Measurements from ENCODE around the gene HYLS1. TPM values are rescaled to one million over a fixed set of nuclear protein-coding genes. Genes with fewer than 3 reads are reported as not detected.

HYLS1 gene
- total RNA-seq, 1 experiment from 2014 or later, result 8.1 TPM

DNA sequence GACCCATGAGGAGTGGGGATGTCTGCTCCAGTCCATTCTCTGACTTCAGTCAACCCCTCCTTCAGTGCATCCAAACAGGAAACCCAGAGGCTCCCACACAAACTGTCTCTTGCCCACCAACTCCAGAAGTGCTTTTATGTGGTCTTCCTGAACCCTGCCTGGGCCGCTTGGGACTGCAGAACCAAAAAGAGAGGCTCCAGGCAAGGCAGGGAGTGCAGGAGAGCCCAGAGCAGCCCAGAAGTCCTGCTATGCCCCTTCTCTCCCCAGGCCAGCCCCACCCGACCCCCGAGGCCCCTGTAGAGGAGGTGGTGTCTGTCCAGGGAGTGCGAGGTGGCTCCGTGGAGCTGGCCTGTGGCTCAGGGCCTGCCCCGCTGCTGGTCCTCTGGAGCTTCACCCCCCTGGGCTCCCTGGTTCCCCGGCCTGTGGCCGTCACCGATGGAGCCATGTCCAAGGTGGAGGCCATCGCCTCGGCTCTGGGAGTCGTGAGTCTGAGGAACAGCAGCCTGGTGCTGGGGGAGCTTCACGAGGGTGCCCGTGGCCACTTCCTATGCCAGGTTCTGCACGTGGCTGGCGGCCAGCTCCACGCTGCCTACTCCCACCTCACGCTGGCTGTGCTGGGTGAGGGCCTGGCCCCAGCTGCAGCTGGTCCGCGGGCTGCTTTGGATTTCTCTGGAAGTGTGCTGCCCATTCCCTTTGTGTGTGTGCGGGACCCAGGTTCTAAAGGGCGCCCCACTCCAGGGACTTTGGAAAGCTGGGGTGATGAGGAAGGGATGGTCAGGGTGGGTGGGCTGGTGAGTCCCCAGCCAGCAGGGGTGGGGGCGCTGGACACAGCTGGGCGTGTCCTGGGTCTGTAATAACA is 60.2 kb downstream of the HYLS1 start:
- peaks cover 7% of the 10 kb centered on the region; the same call in 1 of the 2 replicates for H3K4me1 Mint-ChIP-seq
- no peak overlapping the region for H3K4me3 Mint-ChIP-seq
- no peak overlapping the region for H3K27ac Mint-ChIP-seq
- H3K9me3 Mint-ChIP-seq, result no peaks in the 10 kb centered on the region
- no peaks in the 10 kb centered on the region; the same call in 1 of the 2 replicates for H3K27me3 Mint-ChIP-seq (ENCODE audit: low read depth)
- DNase-seq (ENCODE audit: low spot score), result no peak
- ChIA-PET POLR2A (no interaction called here), CTCF (no interaction called here)
- TF ChIP-seq, protein P1, sequence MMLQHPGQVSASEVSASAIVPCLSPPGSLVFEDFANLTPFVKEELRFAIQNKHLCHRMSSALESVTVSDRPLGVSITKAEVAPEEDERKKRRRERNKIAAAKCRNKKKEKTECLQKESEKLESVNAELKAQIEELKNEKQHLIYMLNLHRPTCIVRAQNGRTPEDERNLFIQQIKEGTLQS (CRISPR knock-in tag; conservative IDR thresholded peaks at IDR 0.05), result no peak
- TF ChIP-seq, protein P2, sequence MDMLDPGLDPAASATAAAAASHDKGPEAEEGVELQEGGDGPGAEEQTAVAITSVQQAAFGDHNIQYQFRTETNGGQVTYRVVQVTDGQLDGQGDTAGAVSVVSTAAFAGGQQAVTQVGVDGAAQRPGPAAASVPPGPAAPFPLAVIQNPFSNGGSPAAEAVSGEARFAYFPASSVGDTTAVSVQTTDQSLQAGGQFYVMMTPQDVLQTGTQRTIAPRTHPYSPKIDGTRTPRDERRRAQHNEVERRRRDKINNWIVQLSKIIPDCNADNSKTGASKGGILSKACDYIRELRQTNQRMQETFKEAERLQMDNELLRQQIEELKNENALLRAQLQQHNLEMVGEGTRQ (CRISPR knock-in tag; IDR thresholded peaks at IDR 0.05), result no peak
- TF ChIP-seq ZNF396 (CRISPR knock-in tag; IDR thresholded peaks at IDR 0.05; ENCODE audit: borderline replicate concordance), result no peak
- TF ChIP-seq KAT7 (CRISPR knock-in tag; IDR thresholded peaks at IDR 0.05; ENCODE audit: borderline replicate concordance), result no peak
- no peak for TF ChIP-seq NFE2L1 (CRISPR knock-in tag; IDR thresholded peaks at IDR 0.05)
- no peak for TF ChIP-seq ZNF219 (CRISPR knock-in tag; IDR thresholded peaks at IDR 0.05; ENCODE audit: borderline replicate concordance)
- no peak for TF ChIP-seq FOXP1 (CRISPR knock-in tag; IDR thresholded peaks at IDR 0.05; ENCODE audit: borderline replicate concordance)
- TF ChIP-seq, protein P3, sequence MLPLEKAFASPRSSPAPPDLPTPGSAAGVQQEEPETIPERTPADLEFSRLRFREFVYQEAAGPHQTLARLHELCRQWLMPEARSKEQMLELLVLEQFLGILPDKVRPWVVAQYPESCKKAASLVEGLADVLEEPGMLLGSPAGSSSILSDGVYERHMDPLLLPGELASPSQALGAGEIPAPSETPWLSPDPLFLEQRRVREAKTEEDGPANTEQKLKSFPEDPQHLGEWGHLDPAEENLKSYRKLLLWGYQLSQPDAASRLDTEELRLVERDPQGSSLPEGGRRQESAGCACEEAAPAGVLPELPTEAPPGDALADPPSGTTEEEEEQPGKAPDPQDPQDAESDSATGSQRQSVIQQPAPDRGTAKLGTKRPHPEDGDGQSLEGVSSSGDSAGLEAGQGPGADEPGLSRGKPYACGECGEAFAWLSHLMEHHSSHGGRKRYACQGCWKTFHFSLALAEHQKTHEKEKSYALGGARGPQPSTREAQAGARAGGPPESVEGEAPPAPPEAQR (CRISPR knock-in tag; IDR thresholded peaks at IDR 0.05), result no peak
- no peak for TF ChIP-seq ELF4 (CRISPR knock-in tag; IDR thresholded peaks at IDR 0.05; ENCODE audit: low read depth)
- TF ChIP-seq ZNF232 (CRISPR knock-in tag; IDR thresholded peaks at IDR 0.05), result no peak
- TF ChIP-seq, protein P4, sequence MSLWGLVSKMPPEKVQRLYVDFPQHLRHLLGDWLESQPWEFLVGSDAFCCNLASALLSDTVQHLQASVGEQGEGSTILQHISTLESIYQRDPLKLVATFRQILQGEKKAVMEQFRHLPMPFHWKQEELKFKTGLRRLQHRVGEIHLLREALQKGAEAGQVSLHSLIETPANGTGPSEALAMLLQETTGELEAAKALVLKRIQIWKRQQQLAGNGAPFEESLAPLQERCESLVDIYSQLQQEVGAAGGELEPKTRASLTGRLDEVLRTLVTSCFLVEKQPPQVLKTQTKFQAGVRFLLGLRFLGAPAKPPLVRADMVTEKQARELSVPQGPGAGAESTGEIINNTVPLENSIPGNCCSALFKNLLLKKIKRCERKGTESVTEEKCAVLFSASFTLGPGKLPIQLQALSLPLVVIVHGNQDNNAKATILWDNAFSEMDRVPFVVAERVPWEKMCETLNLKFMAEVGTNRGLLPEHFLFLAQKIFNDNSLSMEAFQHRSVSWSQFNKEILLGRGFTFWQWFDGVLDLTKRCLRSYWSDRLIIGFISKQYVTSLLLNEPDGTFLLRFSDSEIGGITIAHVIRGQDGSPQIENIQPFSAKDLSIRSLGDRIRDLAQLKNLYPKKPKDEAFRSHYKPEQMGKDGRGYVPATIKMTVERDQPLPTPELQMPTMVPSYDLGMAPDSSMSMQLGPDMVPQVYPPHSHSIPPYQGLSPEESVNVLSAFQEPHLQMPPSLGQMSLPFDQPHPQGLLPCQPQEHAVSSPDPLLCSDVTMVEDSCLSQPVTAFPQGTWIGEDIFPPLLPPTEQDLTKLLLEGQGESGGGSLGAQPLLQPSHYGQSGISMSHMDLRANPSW (CRISPR knock-in tag; conservative IDR thresholded peaks at IDR 0.05; ENCODE audit: low read depth), result no peak
- no peak for TF ChIP-seq EMX1 (CRISPR knock-in tag; IDR thresholded peaks at IDR 0.05)
- no peak for TF ChIP-seq CREB1 (CRISPR knock-in tag; IDR thresholded peaks at IDR 0.05)
- no peak for TF ChIP-seq SP1 (CRISPR knock-in tag; conservative IDR thresholded peaks at IDR 0.05)
- TF ChIP-seq TCF7 (CRISPR knock-in tag; IDR thresholded peaks at IDR 0.05; ENCODE audit: low read depth), result no peak
- no peak for TF ChIP-seq RELA (CRISPR knock-in tag; IDR thresholded peaks at IDR 0.05; ENCODE audit: borderline replicate concordance)
- TF ChIP-seq TEAD4 (CRISPR knock-in tag; IDR thresholded peaks at IDR 0.05), result no peak
- no peak for TF ChIP-seq ZNF423 (CRISPR knock-in tag; IDR thresholded peaks at IDR 0.05)
- TF ChIP-seq, protein P5, sequence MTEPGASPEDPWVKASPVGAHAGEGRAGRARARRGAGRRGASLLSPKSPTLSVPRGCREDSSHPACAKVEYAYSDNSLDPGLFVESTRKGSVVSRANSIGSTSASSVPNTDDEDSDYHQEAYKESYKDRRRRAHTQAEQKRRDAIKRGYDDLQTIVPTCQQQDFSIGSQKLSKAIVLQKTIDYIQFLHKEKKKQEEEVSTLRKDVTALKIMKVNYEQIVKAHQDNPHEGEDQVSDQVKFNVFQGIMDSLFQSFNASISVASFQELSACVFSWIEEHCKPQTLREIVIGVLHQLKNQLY (CRISPR knock-in tag; IDR thresholded peaks at IDR 0.05), result no peak
- TF ChIP-seq, protein P6, sequence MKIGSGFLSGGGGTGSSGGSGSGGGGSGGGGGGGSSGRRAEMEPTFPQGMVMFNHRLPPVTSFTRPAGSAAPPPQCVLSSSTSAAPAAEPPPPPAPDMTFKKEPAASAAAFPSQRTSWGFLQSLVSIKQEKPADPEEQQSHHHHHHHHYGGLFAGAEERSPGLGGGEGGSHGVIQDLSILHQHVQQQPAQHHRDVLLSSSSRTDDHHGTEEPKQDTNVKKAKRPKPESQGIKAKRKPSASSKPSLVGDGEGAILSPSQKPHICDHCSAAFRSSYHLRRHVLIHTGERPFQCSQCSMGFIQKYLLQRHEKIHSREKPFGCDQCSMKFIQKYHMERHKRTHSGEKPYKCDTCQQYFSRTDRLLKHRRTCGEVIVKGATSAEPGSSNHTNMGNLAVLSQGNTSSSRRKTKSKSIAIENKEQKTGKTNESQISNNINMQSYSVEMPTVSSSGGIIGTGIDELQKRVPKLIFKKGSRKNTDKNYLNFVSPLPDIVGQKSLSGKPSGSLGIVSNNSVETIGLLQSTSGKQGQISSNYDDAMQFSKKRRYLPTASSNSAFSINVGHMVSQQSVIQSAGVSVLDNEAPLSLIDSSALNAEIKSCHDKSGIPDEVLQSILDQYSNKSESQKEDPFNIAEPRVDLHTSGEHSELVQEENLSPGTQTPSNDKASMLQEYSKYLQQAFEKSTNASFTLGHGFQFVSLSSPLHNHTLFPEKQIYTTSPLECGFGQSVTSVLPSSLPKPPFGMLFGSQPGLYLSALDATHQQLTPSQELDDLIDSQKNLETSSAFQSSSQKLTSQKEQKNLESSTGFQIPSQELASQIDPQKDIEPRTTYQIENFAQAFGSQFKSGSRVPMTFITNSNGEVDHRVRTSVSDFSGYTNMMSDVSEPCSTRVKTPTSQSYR (CRISPR knock-in tag; IDR thresholded peaks at IDR 0.05), result no peak
- no peak for ATAC-seq
- H3K36me3 Mint-ChIP-seq, result no peaks in the 10 kb centered on the region
